NCI-H1417 treated with DMSO at 0.1 percent for 48 hours (cell line): Measurements from ENCODE around the gene SLBP.
"Not testable (repeated sequence)": the region's sequence is repeated elsewhere in the genome, so short reads cannot be mapped to it uniquely, and the experiment has no call there.

Experiments used
- DNase-seq: peaks from one replicate; lab custom pipeline; 2025; lab: John Stamatoyannopoulos, UW

The SLBP gene

GRCh38 chr4:1675136-1675801 is 36.9 kb downstream of the SLBP start:
- no peak for DNase-seq

- DNase-seq, result no peak
These were observed 37.4 kb downstream of the SLBP start for GRCh38 chr4:1674682-1675081.

GRCh38 chr4:1673671-1674070 is 38.4 kb downstream of the SLBP start:
- DNase-seq, result no peak

- DNase-seq, result not testable (repeated sequence)
These were observed 41.1 kb downstream of the SLBP start for GRCh38 chr4:1671011-1671410.

GRCh38 chr4:1670279-1670678 is 41.8 kb downstream of the SLBP start:
- no peak for DNase-seq

- no peak for DNase-seq
These were observed 42.3 kb downstream of the SLBP start for GRCh38 chr4:1669850-1670249.

GRCh38 chr4:1669270-1669669 is 42.8 kb downstream of the SLBP start:
- no peak for DNase-seq

- no peak for DNase-seq
These were observed 43.7 kb downstream of the SLBP start for GRCh38 chr4:1668488-1668840.

GRCh38 chr4:1667273-1667672 is 44.8 kb downstream of the SLBP start:
- DNase-seq, result no peak

- no peak for DNase-seq
These were observed 45.7 kb downstream of the SLBP start for GRCh38 chr4:1666391-1666790.

GRCh38 chr4:1664141-1664540 is 48.0 kb downstream of the SLBP start:
- no peak for DNase-seq

- no peak for DNase-seq
These were observed 48.6 kb downstream of the SLBP start for GRCh38 chr4:1663549-1663948.

- no peak for DNase-seq
These were observed 50.4 kb downstream of the SLBP start for GRCh38 chr4:1661695-1662094.

GRCh38 chr4:1660948-1661677 is 51.0 kb downstream of the SLBP start:
- no peak for DNase-seq

GRCh38 chr4:1659104-1660043 is 52.7 kb downstream of the SLBP start:
- no peak for DNase-seq

GRCh38 chr4:1658581-1658980 is 53.5 kb downstream of the SLBP start:
- no peak for DNase-seq

GRCh38 chr4:1658146-1658545 is 54.0 kb downstream of the SLBP start:
- DNase-seq, result no peak

- DNase-seq, result no peak
These were observed 55.1 kb downstream of the SLBP start for GRCh38 chr4:1656986-1657385.

GRCh38 chr4:1656132-1656531 is 56.0 kb downstream of the SLBP start:
- DNase-seq, result no peak

- no peak for DNase-seq
These were observed 56.4 kb downstream of the SLBP start for GRCh38 chr4:1655676-1656075.

GRCh38 chr4:1655081-1655480 is 57.0 kb downstream of the SLBP start:
- DNase-seq, result no peak

GRCh38 chr4:1654216-1654955 is 57.7 kb downstream of the SLBP start:
- DNase-seq, result no peak
